Measurements from ENCODE around the gene ELOVL5.

The ELOVL5 gene

GRCh38 chr6:53294611-53295010 is 54.1 kb downstream of the ELOVL5 start:
- no peak for TF ChIP-seq SIN3A (IDR thresholded peaks at IDR 0.05; ENCODE audit: borderline replicate concordance, insufficient read depth, low read length)
- TF ChIP-seq POLR2AphosphoS5 (IDR thresholded peaks at IDR 0.05; ENCODE audit: low read depth, low read length) = no peak
- no peak for TF ChIP-seq REST (IDR thresholded peaks at IDR 0.05; ENCODE audit: insufficient read depth in 1 of 2, low read depth in 2 of 2, low read length in 2 of 2)
- TF ChIP-seq FOXP2 (optimal IDR thresholded peaks at IDR 0.05; ENCODE audit: borderline replicate concordance, extremely low read depth, extremely low read length, insufficient read depth) = no peak
- no peak for TF ChIP-seq TAF1 (IDR thresholded peaks at IDR 0.05; ENCODE audit: borderline replicate concordance, insufficient read depth, low read length)

- TF ChIP-seq POLR2AphosphoS5 (IDR thresholded peaks at IDR 0.05; ENCODE audit: low read depth, low read length) = no peak
- TF ChIP-seq FOXP2 (optimal IDR thresholded peaks at IDR 0.05; ENCODE audit: borderline replicate concordance, extremely low read depth, extremely low read length, insufficient read depth) = no peak
- no peak for TF ChIP-seq SIN3A (IDR thresholded peaks at IDR 0.05; ENCODE audit: borderline replicate concordance, insufficient read depth, low read length)
- TF ChIP-seq TAF1 (IDR thresholded peaks at IDR 0.05; ENCODE audit: borderline replicate concordance, insufficient read depth, low read length) = no peak
- no peak for TF ChIP-seq REST (IDR thresholded peaks at IDR 0.05; ENCODE audit: insufficient read depth in 1 of 2, low read depth in 2 of 2, low read length in 2 of 2)
Measured at GRCh38 chr6:53294095-53294494, 54.7 kb downstream of the ELOVL5 start.

GRCh38 chr6:53293691-53294090 is 55.1 kb downstream of the ELOVL5 start:
- TF ChIP-seq POLR2AphosphoS5 (IDR thresholded peaks at IDR 0.05; ENCODE audit: low read depth, low read length) (no peak), TAF1 (IDR thresholded peaks at IDR 0.05; ENCODE audit: borderline replicate concordance, insufficient read depth, low read length) (no peak), FOXP2 (optimal IDR thresholded peaks at IDR 0.05; ENCODE audit: borderline replicate concordance, extremely low read depth, extremely low read length, insufficient read depth) (no peak), REST (IDR thresholded peaks at IDR 0.05; ENCODE audit: insufficient read depth in 1 of 2, low read depth in 2 of 2, low read length in 2 of 2) (no peak), SIN3A (IDR thresholded peaks at IDR 0.05; ENCODE audit: borderline replicate concordance, insufficient read depth, low read length) (no peak)

GRCh38 chr6:53290537-53291510 is 57.9 kb downstream of the ELOVL5 start:
- no peak for TF ChIP-seq POLR2AphosphoS5 (IDR thresholded peaks at IDR 0.05; ENCODE audit: low read depth, low read length)
- TF ChIP-seq TAF1 (IDR thresholded peaks at IDR 0.05; ENCODE audit: borderline replicate concordance, insufficient read depth, low read length) = no peak
- TF ChIP-seq FOXP2 (optimal IDR thresholded peaks at IDR 0.05; ENCODE audit: borderline replicate concordance, extremely low read depth, extremely low read length, insufficient read depth) = no peak
- TF ChIP-seq SIN3A (IDR thresholded peaks at IDR 0.05; ENCODE audit: borderline replicate concordance, insufficient read depth, low read length) = no peak
- TF ChIP-seq REST (IDR thresholded peaks at IDR 0.05; ENCODE audit: insufficient read depth in 1 of 2, low read depth in 2 of 2, low read length in 2 of 2) = no peak
